Pancreas (tissue), 10 donors: Measurements from ENCODE around the gene MSANTD4. TPM values are rescaled to one million over a fixed set of nuclear protein-coding genes. Genes with fewer than 3 reads are reported as not detected.

Source experiments
- ATAC-seq, 4 donors: fragments of 200-7000 bp; cut with Tn5 transposase; one replicate each; pipeline versions ENCODE4 v1.8.0 to v1.9.1; 2020; ENCODE audit warnings: mild to moderate bottlenecking in 4 of 4, moderate library complexity in 4 of 4
- DNase-seq, 6 donors: peaks; one replicate each; pipeline ENCODE4 v3.0.0-alpha.2; 2020
- FAIRE-seq: peaks from 2 replicates; lab custom pipeline; 2012; peaks lifted over from hg19 to GRCh38; lab: Jason Lieb, UNC
- H3K27ac ChIP-seq, 4 donors: fragments of 200-600 bp; sonication (generic); 1 replicate in 3 of 4; 2 replicates in 1 of 4; pipeline versions ENCODE4 v1.5.0 to v1.8.0; 2020
- H3K27me3 ChIP-seq, 4 donors: fragments of 200-600 bp; one replicate each; pipeline ENCODE4 v1.8.0; 2021
- H3K36me3 ChIP-seq, 3 donors: fragments of 200-600 bp; sonication (generic) in 1 of 3; one replicate each; pipeline versions ENCODE4 v1.5.0 to v1.8.0; 2020 to 2021
- H3K4me1 ChIP-seq, 3 donors: fragments of 200-600 bp; one replicate each; pipeline ENCODE4 v1.8.0; 2021
- H3K4me3 ChIP-seq, 4 donors: fragments of 200-600 bp; sonication (generic) in 2 of 4; one replicate each; pipeline versions ENCODE4 v1.5.0 to v1.8.0; 2020 to 2021
- H3K9me3 ChIP-seq, 4 donors: fragments of 200-600 bp; one replicate each; pipeline ENCODE4 v1.8.0; 2021
- CTCF ChIP-seq, 4 donors: fragments of 200-600 bp; sonication (generic) in 3 of 4; IDR thresholded peaks; one replicate each; pipeline versions ENCODE4 v1.5.0 to v1.8.0; 2021; ENCODE audit warnings: antibody characterized with exemption in 4 of 4
- WGBS, 2 donors: extraction: QIAGEN DNeasy Blood & Tissue Kit; methylation state at CpG; one replicate each; pipeline ENCODE4 v1.1.7; 2013; 5-methylcytosine and 5-hydroxymethylcytosine counted together
- intact Hi-C, 3 donors: fragments of 100-400 bp; cut with DNase I; formaldehyde crosslinking; loops; one replicate each; pipeline versions ENCODE4 v1.11.1 to v1.14.2; 2022
- polyA plus RNA-seq, 2 donors: library from polyadenylated mRNA; stranded (reverse); fragments of 200-250 nt; gene quantifications; one replicate each; pipeline ENCODE4 v1.2.3, GENCODE V29; 2013
- total RNA-seq, 6 donors: library from RNA; stranded (reverse); fragmentation: NEBNext Ultra II Directional in 4 of 6; extraction: Animal tissue kit (Norgen Biotek cat#: 25700) in 4 of 6; gene quantifications; one replicate each; pipeline versions ENCODE4 v1.2.1 to v1.2.4, GENCODE V29; 2021 to 2023
- donor health status: healthy with polysubstance abuse.
- donor health status: DM: no; HTN: no; CAD: no; lungs with moderate emphysema.
- donor health status: DM: no; HTN: no; CAD: no.
- donor health status: control.
- donor health status: control.
- donor health status: Bipolar disorder and iron deficiency.
- donor health status: DM: yes; HTN: yes; CAD: no.
- donor health status: DM: no; HTN: no; CAD: no.
- donor health status: DM: no; HTN: no; CAD: no.
- donor health status: DM: yes; HTN: yes; CAD: no.

The MSANTD4 gene
- total and polyA plus RNA-seq, 8 donors: 3.8 to 8.6 (median 7.5) TPM

- intact Hi-C loops: no loop called here
- Histone ChIP-seq H3K9me3 (no peaks in the 10 kb centered on the region), H3K4me1 (peaks cover 0 to 14% (median 0%) of the 10 kb centered on the region in 3 donors), H3K27ac (peak overlapping the region in 3 of 4 donors; percentile 39 to 55 (median 42)), H3K27me3 (no peaks in the 10 kb centered on the region), H3K36me3 (no peaks in the 10 kb centered on the region), H3K4me3 (no peak overlapping the region)
- no peak for FAIRE-seq
- no peak for TF ChIP-seq CTCF (IDR thresholded peaks at IDR 0.05)
- ATAC-seq: peak; percentile 77 to 89 (median 82)
- no peak for DNase-seq
- WGBS, 2 donors: 42 to 53% methylated on average over 10 of the region's 10 CpGs
Measured at GRCh38 chr11:105979997-105980703, 41.9 kb downstream of the MSANTD4 start.

- Histone ChIP-seq H3K9me3 (no peaks in the 10 kb centered on the region), H3K4me1 (peaks cover 0 to 7% (median 0%) of the 10 kb centered on the region in 3 donors), H3K27ac (no peak overlapping the region), H3K36me3 (no peaks in the 10 kb centered on the region), H3K4me3 (no peak overlapping the region), H3K27me3 (no peaks in the 10 kb centered on the region)
- DNase-seq (no peak), ATAC-seq (no peak), FAIRE-seq (no peak)
- TF ChIP-seq CTCF (IDR thresholded peaks at IDR 0.05): no peak
- intact Hi-C loops: no loop called here
- 51 to 64% methylated on average over 1 of the region's 1 CpG for WGBS, 2 donors
Measured at GRCh38 chr11:105975128-105975527, 46.9 kb downstream of the MSANTD4 start.

- no peak overlapping the region for H3K4me3 ChIP-seq
- H3K27ac ChIP-seq: no peak overlapping the region
- DNase-seq (no peak), ATAC-seq (no peak), FAIRE-seq (no peak)
- no peaks in the 10 kb centered on the region for H3K36me3 ChIP-seq
- TF ChIP-seq CTCF (IDR thresholded peaks at IDR 0.05): no peak
- no peaks in the 10 kb centered on the region for H3K27me3 ChIP-seq
- intact Hi-C loops: no loop called here
- no peaks in the 10 kb centered on the region for H3K9me3 ChIP-seq
- WGBS, 2 donors: 88 to 94% methylated on average over 1 of the region's 1 CpG
- peaks cover 0 to 8% (median 3%) of the 10 kb centered on the region in 3 donors for H3K4me1 ChIP-seq
Measured at GRCh38 chr11:105969756-105970155, 52.3 kb downstream of the MSANTD4 start.

- H3K4me1 ChIP-seq: peaks cover 0 to 8% (median 3%) of the 10 kb centered on the region in 3 donors
- DNase-seq (no peak), ATAC-seq (peak; percentile 66 to 90 (median 84)), FAIRE-seq (no peak)
- H3K9me3 ChIP-seq: no peaks in the 10 kb centered on the region
- H3K27me3 ChIP-seq: no peaks in the 10 kb centered on the region
- WGBS, 2 donors: 24 to 29% methylated on average over 3 of the region's 3 CpGs
- intact Hi-C loops: no loop called here
- peak overlapping the region in 1 of 4 donors; percentile 19 for H3K27ac ChIP-seq
- H3K36me3 ChIP-seq: no peaks in the 10 kb centered on the region
- H3K4me3 ChIP-seq: no peak overlapping the region
- TF ChIP-seq CTCF (IDR thresholded peaks at IDR 0.05): no peak
Measured at GRCh38 chr11:105968021-105968697, 53.9 kb downstream of the MSANTD4 start.
